Stimulated activated CD8-positive, alpha-beta memory T cell treated with anti-CD3 and anti-CD28 coated beads, Interleukin-4, amount 100 ng/mL, for 24 hours (primary cell): ENCODE results near the gene SF3B1.
"Not testable (repeated sequence)": the region's sequence is repeated elsewhere in the genome, so short reads cannot be mapped to it uniquely, and the experiment has no call there.

ENCODE experiments used
- DNase-seq: peaks from one replicate; pipeline ENCODE4 v3.0.0-alpha.2; 2020; ENCODE audit warnings: low read depth

SF3B1 gene, protein sequence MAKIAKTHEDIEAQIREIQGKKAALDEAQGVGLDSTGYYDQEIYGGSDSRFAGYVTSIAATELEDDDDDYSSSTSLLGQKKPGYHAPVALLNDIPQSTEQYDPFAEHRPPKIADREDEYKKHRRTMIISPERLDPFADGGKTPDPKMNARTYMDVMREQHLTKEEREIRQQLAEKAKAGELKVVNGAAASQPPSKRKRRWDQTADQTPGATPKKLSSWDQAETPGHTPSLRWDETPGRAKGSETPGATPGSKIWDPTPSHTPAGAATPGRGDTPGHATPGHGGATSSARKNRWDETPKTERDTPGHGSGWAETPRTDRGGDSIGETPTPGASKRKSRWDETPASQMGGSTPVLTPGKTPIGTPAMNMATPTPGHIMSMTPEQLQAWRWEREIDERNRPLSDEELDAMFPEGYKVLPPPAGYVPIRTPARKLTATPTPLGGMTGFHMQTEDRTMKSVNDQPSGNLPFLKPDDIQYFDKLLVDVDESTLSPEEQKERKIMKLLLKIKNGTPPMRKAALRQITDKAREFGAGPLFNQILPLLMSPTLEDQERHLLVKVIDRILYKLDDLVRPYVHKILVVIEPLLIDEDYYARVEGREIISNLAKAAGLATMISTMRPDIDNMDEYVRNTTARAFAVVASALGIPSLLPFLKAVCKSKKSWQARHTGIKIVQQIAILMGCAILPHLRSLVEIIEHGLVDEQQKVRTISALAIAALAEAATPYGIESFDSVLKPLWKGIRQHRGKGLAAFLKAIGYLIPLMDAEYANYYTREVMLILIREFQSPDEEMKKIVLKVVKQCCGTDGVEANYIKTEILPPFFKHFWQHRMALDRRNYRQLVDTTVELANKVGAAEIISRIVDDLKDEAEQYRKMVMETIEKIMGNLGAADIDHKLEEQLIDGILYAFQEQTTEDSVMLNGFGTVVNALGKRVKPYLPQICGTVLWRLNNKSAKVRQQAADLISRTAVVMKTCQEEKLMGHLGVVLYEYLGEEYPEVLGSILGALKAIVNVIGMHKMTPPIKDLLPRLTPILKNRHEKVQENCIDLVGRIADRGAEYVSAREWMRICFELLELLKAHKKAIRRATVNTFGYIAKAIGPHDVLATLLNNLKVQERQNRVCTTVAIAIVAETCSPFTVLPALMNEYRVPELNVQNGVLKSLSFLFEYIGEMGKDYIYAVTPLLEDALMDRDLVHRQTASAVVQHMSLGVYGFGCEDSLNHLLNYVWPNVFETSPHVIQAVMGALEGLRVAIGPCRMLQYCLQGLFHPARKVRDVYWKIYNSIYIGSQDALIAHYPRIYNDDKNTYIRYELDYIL

DNA sequence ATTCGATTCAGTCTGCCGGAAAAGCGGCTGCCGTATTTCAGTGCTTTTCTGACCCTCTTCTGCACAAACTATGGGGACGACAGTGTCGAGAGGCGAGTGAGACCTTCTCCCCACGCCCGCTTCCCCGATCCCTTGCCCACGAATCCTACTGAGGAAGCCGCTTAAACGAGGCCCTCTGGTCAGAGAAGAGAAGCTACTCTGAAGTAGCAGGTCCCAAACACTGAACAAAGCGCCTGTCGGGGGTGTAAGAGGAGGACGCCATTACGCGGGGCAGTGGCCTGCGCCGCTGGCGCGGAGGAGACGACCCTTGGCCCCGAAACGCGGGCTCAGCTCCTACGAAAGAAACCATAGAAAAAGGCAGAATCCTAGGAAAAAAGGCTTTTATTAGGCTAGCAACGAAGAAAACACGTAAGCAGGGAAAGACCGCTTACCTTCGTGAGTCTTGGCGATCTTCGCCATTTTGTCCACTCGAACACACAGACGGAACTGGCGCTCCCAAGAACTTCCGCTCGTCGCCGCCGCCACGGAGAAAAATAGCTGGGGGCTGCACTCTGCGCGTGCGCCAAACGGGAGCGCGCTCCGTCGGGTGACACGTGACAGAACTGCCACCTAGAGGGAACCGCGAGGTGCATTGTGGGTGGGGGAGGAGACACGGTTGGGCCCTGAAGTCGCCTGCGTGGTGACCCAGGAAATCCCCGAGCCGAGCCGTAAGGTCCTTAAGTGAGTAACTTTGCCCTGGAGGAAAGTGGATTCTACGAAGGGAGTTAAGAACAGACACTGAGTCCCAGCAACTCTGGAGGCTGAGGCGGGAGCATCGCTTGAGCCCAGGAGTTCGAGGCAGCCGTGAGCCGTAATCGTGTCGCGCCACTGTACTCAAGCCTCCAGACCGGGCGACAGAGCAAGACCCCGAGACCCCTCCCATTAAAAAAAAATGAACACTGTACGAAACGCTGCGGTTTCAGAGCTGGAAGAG is at the start of gene SF3B1:
SF3B1 (minus strand) TSS at position 488 of the 973 bp plus-strand sequence; CDS start at position 459, 29 bp downstream.
- peak; percentile 99 for DNase-seq

DNA sequence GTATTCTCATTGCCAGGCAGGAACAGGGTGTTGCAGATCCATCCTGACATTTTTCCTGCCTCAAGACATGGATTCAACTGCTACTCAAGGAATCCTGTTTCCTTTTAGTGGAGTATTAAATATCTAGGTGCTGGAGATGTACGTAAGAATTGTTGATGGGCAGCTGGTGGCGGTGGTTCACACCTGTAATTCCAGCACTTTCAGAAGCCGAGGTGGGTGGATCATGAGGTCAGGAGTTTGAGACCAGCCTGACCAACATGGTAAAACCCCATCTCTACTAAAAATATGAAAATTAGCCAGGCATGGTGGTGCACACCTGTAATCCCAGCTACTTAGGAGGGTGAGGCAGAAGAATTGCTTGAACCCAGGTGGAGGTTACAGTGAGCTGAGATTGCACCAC is 49.4 kb upstream of the SF3B1 start:
- not testable (repeated sequence) for DNase-seq

DNA sequence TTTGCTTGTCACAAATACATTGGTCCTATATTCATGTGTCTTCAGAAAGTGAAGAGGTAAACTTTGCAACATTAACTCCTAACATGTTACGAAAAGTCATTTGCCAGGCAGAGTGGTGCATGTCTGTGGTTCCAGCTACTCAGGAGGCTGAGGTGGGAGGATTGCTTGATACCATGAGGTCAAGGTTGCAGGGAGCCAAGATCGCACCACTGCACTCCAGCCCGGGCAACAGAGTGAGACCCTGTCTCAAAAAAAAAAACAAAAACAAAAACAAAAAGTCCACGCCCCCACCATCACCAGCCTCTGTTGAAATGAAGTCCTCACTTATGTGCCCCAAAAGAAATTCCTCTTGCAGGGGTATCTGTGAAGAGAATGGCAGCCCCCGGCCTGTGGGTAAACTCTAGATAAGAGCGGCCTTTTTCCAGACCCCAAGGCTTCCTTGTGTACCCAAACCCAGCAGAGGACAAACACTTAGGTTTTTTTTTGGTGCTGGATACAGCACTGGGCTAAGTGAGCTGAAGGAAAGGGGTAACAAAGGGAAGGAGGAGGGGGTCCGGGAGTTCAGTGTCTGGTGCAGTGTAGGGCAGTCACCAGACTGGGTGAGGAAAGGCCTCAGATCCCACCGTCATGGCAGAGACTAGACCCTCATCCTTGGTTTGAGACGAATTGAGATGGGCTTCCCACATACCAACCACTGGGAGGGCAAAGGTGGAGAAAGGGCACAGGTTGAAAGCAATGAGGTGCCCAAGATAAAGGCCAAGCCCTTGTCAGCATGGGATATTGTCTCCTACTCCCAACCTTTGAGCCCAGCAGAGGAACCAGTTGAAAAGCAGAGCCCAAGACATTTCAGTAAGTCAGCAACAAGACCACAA is 45.6 kb upstream of the SF3B1 start:
- DNase-seq = no peak

DNA sequence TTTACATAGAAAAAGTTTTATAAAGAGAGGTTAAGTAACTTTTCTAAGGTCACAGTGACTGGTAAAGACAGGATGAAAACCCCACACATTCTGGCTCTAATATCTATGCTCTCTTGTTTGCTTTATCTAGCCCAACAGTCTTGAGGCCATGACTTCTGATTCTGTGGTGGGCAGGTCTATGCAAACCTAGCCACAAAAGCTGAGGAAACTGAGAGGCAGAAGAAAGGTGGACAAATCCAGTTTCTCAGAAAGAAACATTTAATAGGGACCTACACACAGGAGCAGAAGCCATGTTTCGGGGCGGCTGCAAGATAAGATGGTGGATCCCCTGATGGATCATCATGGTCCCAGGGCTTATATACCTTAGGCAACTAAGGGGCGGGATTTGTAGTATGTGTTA is 43.0 kb upstream of the SF3B1 start:
- DNase-seq = no peak

DNA sequence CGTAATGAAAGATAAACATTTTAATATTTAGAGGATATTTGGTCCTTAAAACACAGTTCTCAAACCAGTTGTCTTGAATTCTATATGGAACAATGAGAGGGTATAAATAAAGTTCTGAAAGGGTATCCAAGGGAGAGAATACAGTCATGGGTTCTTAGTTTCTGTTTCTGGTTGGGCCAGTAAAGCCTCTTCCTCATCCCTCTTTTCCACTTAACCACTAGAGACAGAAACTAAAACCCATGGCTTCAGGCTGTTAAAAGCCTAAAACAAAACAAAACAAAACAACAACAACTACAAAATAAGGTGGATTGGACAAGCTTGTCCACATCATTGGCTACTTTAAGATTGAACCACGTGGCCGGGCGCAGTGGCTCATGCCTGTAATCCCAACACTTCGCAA is 37.3 kb upstream of the SF3B1 start:
- DNase-seq = no peak

DNA sequence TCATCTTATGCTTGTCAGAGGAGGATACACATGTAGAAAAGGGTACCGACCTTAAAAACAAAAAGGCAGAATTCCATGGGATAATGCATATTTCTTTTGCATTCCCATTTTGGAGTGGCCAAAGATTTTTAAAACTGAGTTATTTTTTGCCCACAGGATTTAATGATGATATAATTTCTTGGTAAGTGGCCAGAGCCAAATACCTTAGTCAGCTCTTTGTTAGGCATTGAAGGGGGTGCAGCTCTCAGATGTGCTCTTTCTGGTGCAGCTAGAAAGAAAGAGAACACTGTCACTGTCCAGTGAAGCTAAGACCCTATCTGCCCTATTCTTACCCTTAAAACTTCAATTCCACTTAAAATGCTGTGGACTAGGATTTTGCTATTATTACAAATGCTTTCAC is 29.3 kb upstream of the SF3B1 start:
- no peak for DNase-seq

DNA sequence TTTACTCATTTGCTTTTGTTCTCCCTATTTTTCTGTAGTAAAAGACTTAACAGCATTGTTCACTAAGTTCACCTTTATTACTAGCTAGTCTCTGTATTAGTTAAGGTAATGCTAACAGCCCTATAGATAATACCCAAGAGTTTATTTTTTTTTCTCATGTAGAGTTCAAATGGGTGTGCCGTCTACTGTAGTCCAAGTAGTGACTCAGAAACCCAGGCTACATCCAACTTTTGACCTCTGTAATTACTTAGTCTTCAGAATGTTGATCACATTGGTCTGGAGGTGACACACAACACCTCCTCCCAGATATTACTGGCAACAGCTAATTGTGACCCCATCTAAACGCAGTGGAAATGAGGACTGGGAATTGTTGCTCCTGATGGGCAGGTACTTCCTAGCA is 26.2 kb upstream of the SF3B1 start:
- DNase-seq = no peak

DNA sequence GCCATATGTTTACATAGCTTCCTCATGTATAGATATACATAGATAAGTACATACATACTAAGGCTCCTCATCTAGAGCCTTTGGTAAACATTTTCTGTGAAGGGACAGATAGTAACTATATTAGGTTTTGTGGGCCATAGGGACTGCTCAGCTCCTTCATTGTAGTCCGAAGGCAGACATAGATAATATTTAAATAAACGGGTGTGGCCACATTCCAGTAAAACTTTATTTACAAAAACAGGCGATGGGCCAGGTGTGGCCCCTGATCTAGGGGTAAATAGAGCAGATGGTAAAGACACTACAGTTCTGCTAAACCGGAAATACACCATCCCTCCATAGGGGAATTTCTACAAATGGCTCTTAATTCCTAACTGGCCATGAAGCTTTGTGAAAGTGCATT is 25.8 kb upstream of the SF3B1 start:
- no peak for DNase-seq

DNA sequence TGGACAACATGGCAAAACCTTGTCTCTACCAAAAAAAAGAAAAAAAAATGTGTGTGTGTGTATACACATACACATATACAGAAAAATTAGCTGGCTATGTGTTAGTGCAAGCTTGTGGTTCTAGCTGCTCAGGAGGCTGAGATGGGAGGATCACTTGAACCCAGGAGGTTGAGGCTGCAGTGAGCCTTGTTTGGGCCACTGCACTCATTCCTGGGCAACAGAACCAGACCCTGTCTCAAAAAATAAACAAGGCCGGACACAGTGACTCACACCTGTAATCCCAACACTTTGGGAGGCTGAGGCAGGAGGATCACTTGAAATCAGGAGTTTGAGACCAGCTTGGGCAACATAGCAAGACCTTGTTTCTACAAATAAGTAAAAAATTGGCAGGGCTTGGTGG is 20.6 kb upstream of the SF3B1 start:
- no peak for DNase-seq

DNA sequence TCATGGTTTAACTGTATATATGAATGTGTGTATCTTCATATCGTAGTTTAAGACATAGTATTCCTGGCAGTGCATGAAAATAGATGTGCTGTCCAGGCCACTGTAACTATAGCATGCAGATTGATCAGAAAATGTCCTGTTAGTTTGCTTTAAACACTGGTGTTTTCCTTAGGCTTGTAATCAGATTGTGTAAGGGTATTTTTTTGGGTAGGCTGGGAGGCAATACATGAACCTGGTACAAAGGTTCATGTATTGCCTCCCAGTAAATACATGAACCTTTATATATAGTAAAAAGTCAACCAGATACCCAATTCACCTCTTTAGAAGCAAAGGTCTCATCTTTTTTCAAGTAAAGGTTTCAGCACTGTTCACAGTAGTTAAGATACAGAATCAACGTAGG is 20.1 kb upstream of the SF3B1 start:
- no peak for DNase-seq

DNA sequence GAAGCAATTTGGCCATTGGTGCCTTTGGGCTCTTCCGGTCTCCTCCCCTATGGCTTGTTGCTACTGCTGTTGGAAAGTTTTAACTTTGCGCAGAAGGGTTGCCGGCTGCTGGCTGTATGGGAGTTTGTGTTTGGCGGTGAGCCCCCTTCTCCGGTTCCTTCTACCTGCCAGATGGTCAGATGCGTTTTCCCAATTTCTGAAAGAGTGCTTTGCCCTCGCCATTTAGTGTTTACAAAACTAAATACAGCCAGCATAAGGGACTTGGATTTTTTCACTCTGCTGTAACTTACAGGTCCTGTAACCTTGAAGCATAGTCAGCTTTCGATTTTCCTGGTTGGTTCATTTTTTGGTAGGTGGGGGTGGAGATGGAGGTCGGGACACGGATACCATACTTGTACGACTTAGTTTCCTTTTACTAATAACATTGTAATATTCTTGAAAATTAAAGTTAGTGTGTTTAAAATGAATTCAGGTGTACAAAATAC is 19.1 kb upstream of the SF3B1 start:
- no peak for DNase-seq

DNA sequence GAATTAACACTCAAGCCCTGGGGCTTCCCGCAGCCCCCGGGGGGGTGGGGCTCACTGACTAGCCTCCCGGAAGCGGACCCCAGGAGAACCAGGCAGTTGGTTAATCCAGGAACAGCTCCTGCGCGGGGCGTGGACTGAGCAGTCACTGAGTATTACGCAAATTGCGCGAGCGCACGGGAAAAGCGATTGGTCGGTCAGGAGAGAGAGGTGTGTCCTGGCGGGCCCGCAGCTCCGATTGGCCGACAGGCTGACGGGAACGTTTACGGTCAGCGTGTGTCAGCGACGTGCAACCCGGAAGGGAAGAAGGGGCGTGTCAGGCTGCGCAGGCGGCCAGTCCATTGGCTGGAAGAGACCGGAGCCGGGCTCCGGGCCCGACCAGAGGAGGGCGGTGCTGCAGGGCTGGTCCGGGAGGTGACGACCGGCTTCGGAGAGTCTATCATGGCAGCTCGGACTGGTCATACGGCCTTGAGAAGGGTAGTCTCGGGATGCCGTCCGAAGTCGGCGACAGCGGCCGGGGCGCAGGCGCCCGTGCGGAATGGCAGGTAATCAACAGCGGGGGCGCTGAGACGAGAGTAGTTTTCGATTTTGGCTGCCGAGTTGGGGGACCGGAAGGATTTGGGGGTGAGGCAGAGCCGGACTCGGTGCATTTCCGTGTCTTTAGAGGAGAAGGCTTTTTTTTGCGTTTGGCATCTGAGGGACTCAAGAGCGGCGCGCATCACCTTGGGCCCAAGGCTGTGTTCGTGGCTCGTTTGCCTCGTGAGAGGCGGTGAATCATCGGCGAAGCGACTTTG is 18.5 kb upstream of the SF3B1 start, which contains the start of gene COQ10B:
COQ10B (plus strand) TSS at position 430 of the 791 bp plus-strand sequence; CDS start at position 439, 9 bp downstream.
- DNase-seq = peak; percentile 96

DNA sequence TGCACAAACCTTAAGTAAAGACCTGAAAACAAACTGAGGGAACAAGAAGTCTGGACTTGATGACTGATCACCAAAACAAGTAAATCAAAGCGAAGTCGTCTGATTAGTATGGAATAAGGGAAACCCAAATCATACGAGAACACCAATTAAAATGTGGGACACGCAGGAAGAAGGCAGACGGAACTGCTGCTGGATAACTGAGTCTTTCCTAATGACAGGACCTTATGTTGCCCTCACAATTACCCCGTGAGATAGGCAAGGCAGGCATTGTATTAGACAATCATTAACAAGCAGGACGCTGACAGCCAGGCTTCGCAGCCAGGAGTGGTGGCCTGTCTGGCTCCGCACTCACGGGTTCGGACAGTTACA is 17.9 kb upstream of the SF3B1 start:
- DNase-seq = no peak

DNA sequence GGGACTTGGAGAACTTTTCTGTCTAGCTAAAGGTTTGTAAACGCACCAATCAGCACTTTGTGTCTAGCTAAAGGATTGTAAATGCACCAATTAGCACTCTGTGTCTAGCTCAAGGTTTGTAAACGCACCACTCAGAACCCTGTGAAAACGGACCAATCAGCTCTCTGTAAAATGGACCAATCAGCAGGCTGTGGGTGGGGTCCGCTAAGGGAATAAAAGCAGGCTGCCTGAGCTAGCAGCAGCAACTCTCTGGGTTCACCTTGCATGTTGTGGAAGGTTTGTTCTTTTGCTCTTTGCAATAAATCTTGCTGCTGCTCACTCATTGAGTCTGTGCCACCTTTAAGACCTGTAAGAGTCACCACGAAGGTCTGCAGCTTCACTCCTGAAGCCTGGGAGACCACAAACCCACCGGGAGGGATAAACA is 16.1 kb upstream of the SF3B1 start:
- DNase-seq = not testable (repeated sequence)

DNA sequence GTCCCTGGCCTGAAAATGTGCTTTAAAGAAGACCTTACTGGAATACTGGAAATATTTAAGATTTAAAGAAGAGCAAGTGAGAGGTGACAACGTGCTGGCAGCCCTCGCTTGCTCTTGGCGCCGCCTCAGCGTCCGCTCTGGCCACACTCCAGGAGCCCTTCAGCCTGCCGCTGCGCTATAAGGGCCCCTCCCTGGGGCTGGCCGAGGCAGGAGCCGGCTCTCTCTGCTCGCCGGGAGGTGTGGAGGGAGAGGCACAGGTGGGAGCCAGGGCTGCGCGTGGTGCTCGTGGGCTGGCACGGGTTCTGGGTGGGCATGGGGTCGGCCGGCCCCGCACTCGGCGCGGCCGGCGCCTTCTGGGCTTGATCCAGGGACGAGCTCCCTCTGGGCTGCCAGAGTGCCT is 15.6 kb upstream of the SF3B1 start:
- DNase-seq = no peak

DNA sequence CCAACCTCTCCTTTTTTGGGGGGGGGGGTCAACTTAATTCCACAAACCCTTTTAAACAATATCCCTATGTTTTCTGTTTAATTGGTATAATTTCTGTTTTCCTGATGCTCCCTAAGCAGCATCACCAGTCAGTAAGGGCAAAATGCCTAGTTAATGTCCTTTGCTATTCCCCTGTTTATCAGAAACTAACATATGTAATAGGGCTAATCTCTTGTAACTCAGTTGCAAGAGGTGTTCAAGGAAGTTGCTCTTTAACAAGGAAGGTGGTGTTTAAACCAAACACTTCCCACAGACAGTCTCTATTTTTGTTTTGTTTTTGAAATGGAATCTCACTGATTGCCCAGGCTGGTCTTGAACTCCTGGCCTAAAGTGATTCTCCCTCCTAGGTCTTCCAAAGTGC is 12.0 kb upstream of the SF3B1 start:
- DNase-seq = no peak

DNA sequence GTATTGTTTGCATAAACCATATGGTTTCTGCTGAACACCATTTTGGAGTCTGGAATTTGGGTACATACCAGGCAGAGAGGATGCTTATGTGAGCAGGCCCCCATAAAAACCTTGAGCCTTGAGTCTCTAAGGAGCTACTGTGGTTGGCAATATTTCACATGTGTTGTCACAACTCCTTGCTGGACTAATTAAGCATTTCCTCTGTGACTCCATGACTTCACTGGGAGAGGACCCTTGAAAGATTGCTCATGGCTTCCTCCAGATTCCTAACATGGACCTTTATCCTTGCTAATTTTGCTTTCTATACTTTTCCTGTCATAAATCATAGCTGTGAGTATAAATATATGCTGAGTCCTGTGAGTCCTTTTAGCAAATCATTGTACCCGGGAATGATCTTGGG is 10.9 kb upstream of the SF3B1 start:
- DNase-seq = no peak

DNA sequence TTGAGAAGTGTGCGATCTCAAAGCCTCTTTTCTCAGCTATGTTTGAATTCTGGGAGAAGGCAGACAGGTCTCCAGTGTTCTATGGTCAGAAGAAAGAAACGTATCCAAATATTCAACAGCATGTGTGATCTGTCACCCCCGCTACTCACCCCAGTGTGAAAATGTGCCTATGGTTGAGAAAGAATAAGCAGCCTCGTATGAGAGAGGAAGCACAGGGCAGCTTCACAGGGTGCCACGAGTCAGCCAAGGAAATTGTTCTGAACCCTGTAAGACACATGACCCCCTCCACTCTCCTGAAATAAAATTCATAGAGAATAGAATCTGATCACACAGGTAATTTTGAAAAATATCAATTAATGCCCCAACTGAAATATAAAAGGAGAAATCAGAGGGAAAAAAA is 8.0 kb upstream of the SF3B1 start:
- no peak for DNase-seq

DNA sequence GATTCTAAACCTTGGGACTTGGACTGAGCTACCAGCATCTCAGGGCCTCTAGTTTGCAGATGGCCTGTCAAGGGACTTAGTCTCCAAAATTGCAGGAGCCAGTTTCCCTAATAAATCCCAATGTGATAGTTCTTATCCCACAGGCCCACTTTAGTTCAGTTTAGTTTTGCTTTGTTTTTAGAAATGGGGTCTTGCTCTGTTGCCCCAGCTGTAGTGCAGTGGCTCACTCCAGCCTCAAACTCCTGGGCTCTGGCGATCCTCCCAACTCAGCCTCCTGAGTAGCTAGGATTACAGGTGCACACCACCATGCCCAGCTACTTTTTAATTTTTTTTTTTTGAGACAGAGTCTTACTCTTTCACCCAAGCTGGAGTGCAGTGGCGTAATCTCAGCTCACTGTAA is 2.6 kb upstream of the SF3B1 start:
- DNase-seq = no peak
